Left kidney (tissue), 2 donors: ENCODE measurements around the gene EPHA6. TPM values are rescaled to one million over a fixed set of nuclear protein-coding genes. Genes with fewer than 3 reads are reported as not detected.
"Not testable (repeated sequence)": the region's sequence is repeated elsewhere in the genome, so short reads cannot be mapped to it uniquely, and the experiment has no call there.

Experiments used
- DNase-seq: peaks from one replicate; pipeline ENCODE4 v3.0.0-alpha.2; 2013
- polyA plus RNA-seq: library from polyadenylated mRNA; unstranded; fragments of 120-200 nt; gene quantifications from one replicate; pipeline ENCODE4 v1.2.1, GENCODE V29; 2013; ENCODE audit not compliant: insufficient read length

The EPHA6 gene
- polyA plus RNA-seq, 1 donor, result 1.2 TPM

- no peak for DNase-seq
Measured at GRCh38 chr3:97439373-97439772, 625.0 kb downstream of the EPHA6 start.

- no peak for DNase-seq
Measured at GRCh38 chr3:97464035-97464434, 649.6 kb downstream of the EPHA6 start.

- DNase-seq, result no peak
Measured at GRCh38 chr3:97470481-97470880, 656.1 kb downstream of the EPHA6 start.

- DNase-seq, result no peak
Measured at GRCh38 chr3:97479740-97480139, 665.3 kb downstream of the EPHA6 start.

DNA sequence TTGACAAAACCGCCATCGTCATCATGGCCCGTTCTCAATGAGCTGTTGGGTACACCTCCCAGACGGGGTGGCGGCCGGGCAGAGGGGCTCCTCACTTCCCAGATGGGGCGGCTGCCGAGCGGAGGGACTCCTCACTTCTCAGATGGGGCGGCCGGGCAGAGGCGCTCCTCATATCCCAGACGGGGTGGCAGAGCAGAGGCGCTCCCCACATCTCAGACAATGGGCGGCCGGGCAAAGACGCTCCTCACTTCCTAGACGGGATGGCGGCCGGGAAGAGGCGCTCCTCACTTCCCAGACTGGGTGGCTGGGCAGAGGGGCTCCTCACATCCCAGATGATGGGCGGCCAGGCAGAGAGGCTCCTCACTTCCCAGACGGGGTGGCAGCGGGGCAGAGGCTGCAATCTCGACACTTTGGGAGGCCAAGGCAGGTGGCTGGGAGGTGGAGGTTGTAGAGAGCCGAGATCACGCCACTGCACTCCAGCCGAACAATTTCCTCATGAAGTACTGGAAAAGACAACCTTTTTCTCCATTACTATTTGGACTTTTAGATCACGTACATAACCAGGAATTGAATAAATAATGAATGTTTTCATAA lies 666.4 kb downstream of the EPHA6 start:
- not testable (repeated sequence) for DNase-seq

DNA sequence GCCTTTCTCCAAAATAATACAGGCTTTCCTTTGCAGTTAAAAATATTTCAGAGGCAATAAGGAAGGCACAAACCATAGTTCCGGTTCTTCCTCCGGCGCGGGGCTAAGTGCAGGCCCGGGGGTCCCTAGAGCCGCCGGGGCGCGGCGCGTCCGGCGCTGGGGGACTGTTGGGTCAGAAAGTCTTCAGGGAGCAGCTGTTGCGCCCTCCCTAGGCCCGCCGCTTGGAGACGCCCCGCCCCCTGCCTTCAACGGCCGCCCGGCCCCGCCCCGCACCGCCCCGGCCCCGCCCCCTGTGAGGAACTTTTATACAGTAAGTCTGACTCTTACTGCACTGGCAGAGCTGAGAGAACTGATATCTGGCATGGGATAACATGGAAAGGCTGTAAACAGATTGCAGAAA lies 667.0 kb downstream of the EPHA6 start:
- no peak for DNase-seq

DNA sequence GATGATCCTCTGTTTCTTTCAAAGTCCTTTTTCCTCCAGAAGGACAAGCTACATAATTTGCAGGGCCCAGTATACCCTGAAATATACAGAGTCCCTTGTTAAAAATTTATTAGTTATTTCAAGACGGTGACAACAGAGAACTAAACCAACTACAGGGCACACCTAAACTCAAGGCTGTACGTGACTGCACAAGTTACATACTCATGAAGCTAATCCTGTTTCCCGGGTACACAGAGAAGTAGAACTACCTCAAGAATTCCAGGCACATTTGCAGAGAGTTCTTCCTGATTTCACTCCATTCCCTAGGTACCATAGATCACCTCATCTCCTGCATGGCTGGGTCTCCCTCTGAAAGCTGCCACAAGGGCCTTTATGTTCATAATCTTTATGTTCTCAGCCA lies 670.8 kb downstream of the EPHA6 start:
- no peak for DNase-seq

- no peak for DNase-seq
Measured at GRCh38 chr3:97487587-97487986, 673.2 kb downstream of the EPHA6 start.

- no peak for DNase-seq
Measured at GRCh38 chr3:97488741-97489140, 674.3 kb downstream of the EPHA6 start.

GRCh38 chr3:97495896-97496295 lies 681.5 kb downstream of the EPHA6 start:
- no peak for DNase-seq

DNA sequence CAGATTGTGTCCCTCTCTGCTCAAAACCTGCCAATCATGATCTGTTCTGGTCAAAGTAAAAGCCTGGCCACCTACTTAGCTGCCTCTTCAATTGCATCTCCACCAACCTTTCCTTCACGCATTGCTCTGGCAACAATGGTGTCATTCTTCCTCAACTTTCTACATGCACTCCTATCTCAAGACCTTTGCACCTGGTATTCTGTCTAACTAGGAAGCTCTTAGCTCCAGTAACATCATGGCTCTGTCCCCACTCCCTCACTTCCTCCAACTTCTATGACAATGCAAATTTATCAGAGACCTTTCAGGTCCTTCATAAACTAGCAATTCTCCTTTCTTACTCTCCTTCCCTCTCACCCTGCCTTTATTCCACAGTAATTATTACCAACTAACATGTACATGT lies 682.7 kb downstream of the EPHA6 start:
- DNase-seq, result no peak

DNA sequence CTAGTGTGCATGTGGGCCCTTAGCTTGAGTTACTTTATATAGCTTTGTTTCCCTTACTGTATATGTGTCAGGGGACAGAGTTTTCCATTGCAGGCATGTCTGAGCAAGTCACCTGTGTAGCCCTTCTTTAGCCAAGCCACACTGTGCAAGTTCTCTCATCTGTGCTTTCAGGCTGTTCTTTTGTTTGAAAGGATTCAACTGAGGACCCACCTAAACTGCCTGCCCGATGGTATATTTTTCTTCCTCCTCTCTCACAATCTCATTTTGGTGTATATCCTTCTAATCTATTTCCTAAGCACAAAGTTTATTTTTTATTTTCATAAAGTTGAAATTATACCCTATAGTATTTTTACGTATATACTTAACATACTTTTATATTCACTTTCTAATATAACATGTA lies 690.1 kb downstream of the EPHA6 start:
- no peak for DNase-seq

DNA sequence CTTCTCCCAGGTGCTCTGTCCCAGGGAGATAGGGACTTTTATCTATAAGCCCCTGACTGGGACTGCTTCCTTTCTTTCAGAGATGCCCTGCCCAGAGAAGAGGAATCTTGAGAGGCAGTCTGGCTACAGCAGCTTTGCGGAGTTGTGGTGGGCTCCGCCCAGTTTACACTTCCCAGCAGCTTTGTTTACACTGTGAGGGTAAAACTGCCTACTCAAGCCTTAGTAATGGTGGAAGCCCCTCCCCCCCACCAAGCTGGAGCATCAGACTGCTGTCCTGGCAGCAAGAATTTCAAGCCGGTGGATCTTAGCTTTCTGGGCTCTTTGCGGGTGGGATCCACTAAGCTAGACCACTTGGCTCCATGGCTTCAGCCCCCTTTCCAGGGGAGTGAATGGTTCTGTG lies 696.4 kb downstream of the EPHA6 start:
- DNase-seq, result no peak

- DNase-seq, result no peak
Measured at GRCh38 chr3:97515076-97515475, 700.7 kb downstream of the EPHA6 start.

DNA sequence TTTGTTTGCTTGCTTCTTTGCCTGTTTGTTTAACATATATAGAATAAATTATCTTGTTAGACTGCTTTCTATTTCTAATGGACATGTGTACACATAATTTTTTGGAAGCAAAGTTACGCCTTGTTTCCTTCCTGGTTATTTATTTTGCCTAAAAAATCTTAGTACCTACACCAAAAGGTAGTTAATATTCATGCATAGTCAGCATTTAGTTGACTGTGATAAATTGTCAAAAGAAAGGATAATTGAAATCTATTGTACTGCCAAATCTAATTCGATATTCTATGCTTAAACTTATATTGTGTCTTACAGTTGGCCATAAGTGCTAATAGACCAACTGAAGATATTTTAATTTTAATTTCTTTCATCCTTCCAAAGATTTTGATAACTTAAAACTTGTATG lies 716.3 kb downstream of the EPHA6 start:
- no peak for DNase-seq

DNA sequence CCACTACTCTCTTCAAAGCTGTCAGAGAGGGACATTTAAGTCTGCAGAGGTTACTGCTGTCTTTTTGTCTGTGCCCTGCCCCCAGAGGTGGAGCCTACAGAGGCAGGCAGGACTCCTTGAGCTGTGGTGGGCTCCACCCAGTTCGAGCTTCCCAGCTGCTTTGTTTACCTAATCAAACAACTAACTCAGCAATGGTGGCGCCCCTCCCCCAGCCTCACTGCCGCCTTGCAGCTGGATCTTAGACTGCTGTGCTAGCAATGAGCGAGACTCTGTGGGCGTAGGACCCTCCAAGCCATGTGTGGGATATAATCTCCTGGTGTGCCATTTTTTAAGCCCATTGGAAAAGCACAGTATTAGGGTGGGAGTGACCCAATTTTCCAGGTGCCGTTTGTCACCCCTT lies 733.2 kb downstream of the EPHA6 start:
- DNase-seq, result not testable (repeated sequence)

GRCh38 chr3:97550408-97550807 lies 736.0 kb downstream of the EPHA6 start:
- DNase-seq, result no peak

GRCh38 chr3:97552186-97552585 lies 737.8 kb downstream of the EPHA6 start:
- no peak for DNase-seq

DNA sequence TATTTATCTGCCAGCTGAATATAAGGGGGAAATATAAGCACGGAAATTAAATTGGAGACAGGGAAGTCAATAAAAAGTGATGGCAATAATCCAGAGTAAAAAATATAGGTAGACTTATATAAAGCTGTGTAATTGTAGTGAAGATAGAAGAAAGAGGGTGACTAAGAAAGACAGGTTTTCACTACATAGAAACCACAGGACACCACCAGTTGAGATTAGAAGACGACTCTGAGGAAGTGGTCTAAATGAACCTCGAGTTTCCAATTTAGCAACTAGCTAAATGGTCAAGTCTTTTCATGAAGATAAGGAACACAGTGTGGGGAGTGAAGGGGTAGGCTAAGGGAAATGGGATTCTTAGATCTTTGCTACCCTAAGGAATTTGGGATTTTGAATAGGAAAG lies 761.3 kb downstream of the EPHA6 start:
- DNase-seq, result no peak

DNA sequence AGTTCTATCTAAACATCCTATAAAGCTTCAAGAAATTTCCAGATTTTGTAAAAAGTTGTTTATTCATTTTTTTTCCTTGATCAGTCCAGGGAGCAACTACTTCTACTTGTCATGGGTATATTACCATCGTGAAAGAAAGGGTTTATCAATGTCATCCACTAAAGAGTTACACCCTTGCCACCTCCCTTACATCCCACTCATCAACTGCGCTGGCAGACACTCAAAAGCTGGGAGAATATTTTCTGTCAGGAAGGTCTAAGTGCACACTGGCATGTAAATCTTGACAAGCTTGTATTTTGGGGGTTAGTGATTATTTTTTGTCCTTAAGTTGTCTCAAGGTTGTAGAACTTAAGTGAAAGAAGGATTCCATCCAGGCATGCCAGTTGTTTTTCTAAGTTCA lies 761.8 kb downstream of the EPHA6 start:
- no peak for DNase-seq

DNA sequence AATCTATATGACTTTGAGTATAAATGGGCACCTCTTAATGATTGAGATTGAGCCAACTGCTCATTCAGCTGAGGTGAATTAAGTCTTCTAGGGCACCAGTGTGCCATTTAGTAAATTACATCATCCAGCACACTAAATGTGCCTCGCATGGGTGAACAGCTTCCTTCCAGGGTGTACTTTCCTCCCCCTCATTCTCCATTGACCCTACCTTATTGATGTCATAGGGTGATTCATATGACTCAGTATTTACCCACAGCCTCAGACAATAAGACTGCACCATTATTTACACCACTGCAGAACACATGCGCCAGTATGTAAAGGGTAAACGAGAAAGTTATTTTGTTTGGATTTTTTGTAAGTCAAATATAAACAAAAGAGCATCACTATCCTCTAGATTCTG lies 765.0 kb downstream of the EPHA6 start:
- DNase-seq, result peak; percentile 55

DNA sequence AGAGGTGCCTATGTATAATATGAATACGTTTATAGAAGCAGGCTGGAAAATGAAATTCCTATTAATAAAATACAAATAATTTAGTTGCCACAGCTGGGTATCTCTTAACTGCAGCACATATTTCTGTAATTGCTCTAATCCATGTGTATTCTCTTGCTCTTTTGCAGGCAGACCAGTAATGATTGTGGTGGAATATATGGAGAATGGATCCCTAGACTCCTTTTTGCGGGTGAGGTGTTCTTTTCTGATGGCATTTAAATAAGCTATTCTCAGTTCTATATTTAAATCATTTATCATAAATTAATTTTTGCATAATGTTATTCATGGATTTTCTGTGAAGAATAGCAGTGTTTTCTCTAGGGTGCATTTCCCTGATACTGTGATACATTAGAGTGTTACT lies 796.2 kb downstream of the EPHA6 start:
- no peak for DNase-seq

DNA sequence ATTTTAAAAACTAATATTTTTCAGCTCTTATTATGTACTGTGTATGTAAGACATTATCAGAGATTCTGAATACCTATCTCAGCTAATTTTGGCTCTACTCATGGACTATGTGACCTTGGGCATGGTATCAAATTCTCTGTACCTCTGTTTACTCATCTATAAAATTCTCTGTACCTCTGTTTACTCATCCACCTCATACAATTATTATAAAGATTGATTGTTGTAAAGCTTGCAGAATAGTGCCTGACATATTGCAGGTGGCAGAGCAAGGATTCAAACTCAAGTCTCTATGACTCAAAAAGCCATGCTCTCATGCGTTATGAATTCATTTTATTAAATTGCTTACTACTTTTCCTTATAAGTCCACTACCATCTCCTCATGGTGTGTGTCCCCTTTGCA lies 798.2 kb downstream of the EPHA6 start:
- DNase-seq, result no peak

DNA sequence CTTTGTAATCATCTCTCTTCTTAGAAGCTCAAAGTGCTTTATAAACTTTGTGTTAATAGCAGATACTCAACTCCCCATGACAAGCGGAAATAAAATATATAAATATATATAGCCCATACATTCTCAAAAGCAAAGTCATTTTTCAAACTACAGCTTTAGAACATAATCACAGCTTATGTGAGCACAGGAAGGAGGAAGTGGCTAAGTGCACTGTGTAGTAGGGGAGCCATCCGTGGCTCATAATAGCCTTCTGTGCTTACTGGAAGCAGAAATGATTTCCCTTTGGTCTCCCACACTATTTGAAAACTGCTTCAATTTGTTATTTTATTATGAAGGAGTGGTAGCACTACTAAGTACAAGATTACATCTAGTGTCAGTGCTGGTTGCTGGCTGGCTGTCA lies 798.7 kb downstream of the EPHA6 start:
- DNase-seq, result no peak

- DNase-seq, result not testable (repeated sequence)
Measured at GRCh38 chr3:97620514-97620913, 806.1 kb downstream of the EPHA6 start.
